A204.1 (cell line): ENCODE measurements around the gene BRF1.

Source experiments
- FAIRE-seq: peaks from 2 replicates; lab custom pipeline; 2012; peaks lifted over from hg19 to GRCh38; lab: Jason Lieb, UNC

BRF1 gene

GRCh38 chr14:105226198-105226597 is 74.6 kb downstream of the BRF1 start:
- no peak for FAIRE-seq

GRCh38 chr14:105224845-105225570 is 75.8 kb downstream of the BRF1 start:
- FAIRE-seq = no peak

- no peak for FAIRE-seq
Measured at GRCh38 chr14:105223770-105224544, 76.8 kb downstream of the BRF1 start.

GRCh38 chr14:105223260-105223659 is 77.5 kb downstream of the BRF1 start:
- no peak for FAIRE-seq

GRCh38 chr14:105221598-105222178 is 79.1 kb downstream of the BRF1 start:
- FAIRE-seq = no peak

- no peak for FAIRE-seq
Measured at GRCh38 chr14:105220699-105221597, 79.9 kb downstream of the BRF1 start.

GRCh38 chr14:105219753-105220152 is 81.0 kb downstream of the BRF1 start:
- no peak for FAIRE-seq

- FAIRE-seq = no peak
Measured at GRCh38 chr14:105219043-105219612, 81.7 kb downstream of the BRF1 start.

GRCh38 chr14:105218611-105219010 is 82.2 kb downstream of the BRF1 start:
- no peak for FAIRE-seq

- no peak for FAIRE-seq
Measured at GRCh38 chr14:105217774-105218173, 83.0 kb downstream of the BRF1 start.

GRCh38 chr14:105216490-105217247 is 84.1 kb downstream of the BRF1 start:
- FAIRE-seq = no peak

- FAIRE-seq = no peak
Measured at GRCh38 chr14:105215602-105216001, 85.2 kb downstream of the BRF1 start.

- no peak for FAIRE-seq
Measured at GRCh38 chr14:105214324-105214915, 86.4 kb downstream of the BRF1 start.

GRCh38 chr14:105213361-105213760 is 87.4 kb downstream of the BRF1 start:
- no peak for FAIRE-seq

- no peak for FAIRE-seq
Measured at GRCh38 chr14:105212541-105213300, 88.1 kb downstream of the BRF1 start.

GRCh38 chr14:105211758-105212089 is 89.1 kb downstream of the BRF1 start:
- no peak for FAIRE-seq

GRCh38 chr14:105211086-105211757 is 89.6 kb downstream of the BRF1 start:
- no peak for FAIRE-seq

- FAIRE-seq = no peak
Measured at GRCh38 chr14:105210266-105211025, 90.4 kb downstream of the BRF1 start.

GRCh38 chr14:105209646-105210045 is 91.2 kb downstream of the BRF1 start:
- no peak for FAIRE-seq
